H7 (cell line): ENCODE measurements around the gene FERMT2. TPM values are rescaled to one million over a fixed set of nuclear protein-coding genes. Genes with fewer than 3 reads are reported as not detected.

ENCODE experiments used
- DNase-seq: peaks from one replicate; pipeline ENCODE4 v3.0.0; 2012
- H3K27me3 ChIP-seq: 2 replicates; pipeline ENCODE4 v1.6.0; 2011; ENCODE audit warnings: mild to moderate bottlenecking, low read length; ENCODE audit not compliant: control insufficient read depth, insufficient read depth
- H3K36me3 ChIP-seq: replicated peaks from 2 replicates; pipeline ENCODE4 v1.5.1; 2011; ENCODE audit warnings: low read length; ENCODE audit not compliant: control insufficient read depth, insufficient read depth
- H3K4me3 ChIP-seq: 2 replicates; pipeline ENCODE4 v1.5.1; 2011; ENCODE audit warnings: low read depth, mild to moderate bottlenecking, control low read depth, low read length, moderate library complexity; ENCODE audit not compliant: insufficient read depth
- total RNA-seq: library from RNA; depleted of rRNA; stranded (reverse); fragments of >200 nt; shearing (Covaris generic); gene quantifications from 2 replicates; pipeline ENCODE4 v1.2.3, GENCODE V29; 2014

Gene FERMT2
- total RNA-seq, 1 experiment from 2014 or later = 150 TPM

DNA sequence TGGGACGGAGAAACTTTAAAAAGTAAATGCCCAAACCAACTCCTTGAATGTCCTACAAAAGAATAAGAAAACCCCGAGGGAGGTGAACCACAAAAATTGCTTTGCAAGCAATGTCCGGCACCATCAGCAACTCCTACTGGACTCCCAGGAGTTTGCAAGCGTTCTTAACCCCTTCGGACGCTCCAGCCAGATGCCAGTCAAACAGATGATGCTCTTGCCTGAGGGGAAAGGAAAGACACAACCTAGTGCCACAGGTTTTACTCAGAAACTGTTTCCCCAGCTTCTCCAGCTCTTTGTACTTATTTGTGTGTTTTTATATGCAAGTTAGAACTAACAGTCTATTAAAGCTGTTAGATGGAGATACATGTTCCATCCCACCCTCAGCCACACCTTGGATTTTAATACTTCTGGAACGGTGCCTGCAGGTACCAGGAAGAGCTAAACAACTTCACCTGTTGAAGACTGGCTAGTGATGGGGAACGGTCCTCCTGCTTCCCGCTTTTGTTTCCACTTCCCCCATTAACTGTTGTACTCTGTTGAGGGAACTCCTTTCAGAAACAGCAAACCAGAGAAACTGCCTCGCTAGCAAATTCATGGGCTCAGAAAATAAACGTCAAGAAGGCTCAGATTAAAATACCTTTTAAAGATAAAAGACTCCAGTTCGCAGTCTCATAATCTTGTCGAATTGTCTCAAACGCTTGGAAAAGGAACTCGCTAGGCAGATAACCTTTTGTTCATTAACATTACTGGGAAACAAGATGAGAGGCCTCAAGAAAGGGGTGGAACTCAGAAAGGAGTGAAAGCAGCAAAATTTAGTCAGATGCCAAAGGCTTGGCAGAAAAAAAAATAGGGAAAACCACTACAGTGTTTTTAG, 1.1 kb upstream of the FERMT2 start:
- Histone ChIP-seq H3K36me3 (peaks cover 3% of the 10 kb centered on the region), H3K4me3 (peak overlapping the region; percentile 81), H3K27me3 (no peaks in the 10 kb centered on the region)
- DNase-seq = peak; percentile 60

DNA sequence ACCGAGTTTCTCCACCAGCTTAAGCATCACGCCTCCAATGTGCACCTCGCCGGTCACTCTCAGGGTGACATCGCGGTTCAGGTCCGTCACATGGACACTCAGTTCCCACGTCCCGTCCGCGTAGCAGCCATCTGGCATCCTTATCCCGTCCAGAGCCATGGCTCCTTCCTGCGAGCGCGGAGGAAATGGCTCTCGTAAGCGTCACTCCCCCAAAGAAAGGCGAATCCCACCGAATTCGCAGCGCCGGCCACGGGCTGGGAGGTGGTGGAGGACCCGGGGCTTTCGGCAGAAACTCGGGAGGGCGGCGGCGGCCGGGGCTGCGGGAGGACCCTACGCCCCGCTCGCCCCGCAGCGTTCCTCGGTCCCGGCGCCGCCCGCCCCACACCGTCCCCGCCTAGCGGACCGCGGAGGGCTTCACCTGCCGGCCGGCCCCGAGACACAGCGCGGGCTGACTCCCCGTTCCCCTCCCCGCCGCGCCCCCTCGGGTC, 396 bp downstream of the FERMT2 start:
- peak; percentile 83 for DNase-seq
- Histone ChIP-seq H3K27me3 (no peaks in the 10 kb centered on the region), H3K4me3 (peak overlapping the region; percentile 96), H3K36me3 (peaks cover 3% of the 10 kb centered on the region)

- peak overlapping the region; percentile 96 for H3K4me3 ChIP-seq
- DNase-seq = peak; percentile 60
- H3K27me3 ChIP-seq = no peaks in the 10 kb centered on the region
- peaks cover 3% of the 10 kb centered on the region for H3K36me3 ChIP-seq
Observed at GRCh38 chr14:52949711-52950409, 990 bp downstream of the FERMT2 start.

DNA sequence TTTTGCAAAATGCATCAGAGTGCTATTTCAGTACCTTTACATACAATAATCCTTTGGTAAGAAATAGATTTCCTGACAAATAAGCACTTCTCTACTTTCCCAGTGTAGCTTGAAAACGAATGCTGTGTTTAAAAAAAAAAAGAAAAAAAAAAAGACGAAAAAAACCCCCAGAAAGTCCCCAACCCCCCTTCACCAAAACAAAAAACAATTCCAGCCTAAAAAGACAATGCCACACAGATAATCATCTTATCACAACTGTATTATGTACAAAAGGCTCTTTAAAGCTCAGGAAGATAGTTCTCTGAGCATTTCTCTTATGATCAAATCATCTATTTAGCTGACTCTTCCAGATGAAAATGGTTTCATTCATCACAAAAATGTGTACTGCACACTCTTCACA, 1.6 kb downstream of the FERMT2 start:
- Histone ChIP-seq H3K36me3 (peaks cover 3% of the 10 kb centered on the region), H3K27me3 (no peaks in the 10 kb centered on the region)
- no peak for DNase-seq

GRCh38 chr14:52948836-52949235, 2.0 kb downstream of the FERMT2 start:
- Histone ChIP-seq H3K36me3 (peaks cover 3% of the 10 kb centered on the region), H3K4me3 (peak overlapping the region; percentile 96), H3K27me3 (no peaks in the 10 kb centered on the region)
- DNase-seq = peak; percentile 17

More for the DNA sequence above, 1.6 kb downstream of the FERMT2 start:
- H3K4me3 ChIP-seq = peak overlapping the region; percentile 96

DNA sequence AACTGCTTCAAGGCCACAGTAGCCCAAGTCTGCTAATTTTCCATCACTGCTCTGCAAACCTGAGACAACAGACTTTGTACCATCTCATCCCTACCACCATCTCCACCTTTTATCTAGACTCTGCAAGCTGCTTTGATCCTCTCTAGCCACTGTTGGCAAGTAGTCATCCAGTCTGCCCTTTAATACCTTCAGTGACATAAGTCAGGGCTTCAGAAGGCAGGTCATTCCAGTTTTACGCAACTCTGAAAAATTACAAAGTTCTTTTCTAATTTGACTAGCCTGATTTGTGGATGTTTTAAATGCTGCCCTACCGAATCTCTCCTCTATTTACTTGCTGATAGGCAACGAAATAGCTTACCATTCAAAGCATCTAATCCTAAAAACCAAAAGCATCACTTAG, 2.8 kb downstream of the FERMT2 start:
- no peak for DNase-seq
- Histone ChIP-seq H3K36me3 (peaks cover 3% of the 10 kb centered on the region), H3K27me3 (no peaks in the 10 kb centered on the region), H3K4me3 (no peak overlapping the region)

DNA sequence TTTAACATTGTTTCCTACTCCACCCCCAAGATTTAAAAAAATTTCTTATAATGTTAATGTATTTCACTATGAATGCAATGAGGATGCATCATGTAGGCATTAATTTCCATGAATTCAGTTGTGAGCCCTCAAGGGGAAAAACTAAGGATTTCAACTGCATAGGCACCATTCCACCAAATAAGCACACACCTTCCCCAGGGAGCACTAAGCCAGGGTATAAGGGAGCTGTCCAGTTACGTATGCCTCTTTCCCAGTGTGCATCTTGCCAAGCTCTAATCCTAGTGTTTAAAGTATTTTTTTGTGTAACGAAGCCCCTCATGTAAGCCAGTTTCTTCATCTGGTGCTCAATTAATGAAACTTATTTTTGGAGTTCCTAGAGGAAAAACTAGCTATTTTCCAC, 6.6 kb downstream of the FERMT2 start:
- DNase-seq = no peak
- Histone ChIP-seq H3K4me3 (no peak overlapping the region), H3K27me3 (no peaks in the 10 kb centered on the region), H3K36me3 (peaks cover 3% of the 10 kb centered on the region)

GRCh38 chr14:52939427-52939826, 11.4 kb downstream of the FERMT2 start:
- no peak for DNase-seq
- no peaks in the 10 kb centered on the region for H3K27me3 ChIP-seq
- no peak overlapping the region for H3K4me3 ChIP-seq
- H3K36me3 ChIP-seq = no peaks in the 10 kb centered on the region

DNA sequence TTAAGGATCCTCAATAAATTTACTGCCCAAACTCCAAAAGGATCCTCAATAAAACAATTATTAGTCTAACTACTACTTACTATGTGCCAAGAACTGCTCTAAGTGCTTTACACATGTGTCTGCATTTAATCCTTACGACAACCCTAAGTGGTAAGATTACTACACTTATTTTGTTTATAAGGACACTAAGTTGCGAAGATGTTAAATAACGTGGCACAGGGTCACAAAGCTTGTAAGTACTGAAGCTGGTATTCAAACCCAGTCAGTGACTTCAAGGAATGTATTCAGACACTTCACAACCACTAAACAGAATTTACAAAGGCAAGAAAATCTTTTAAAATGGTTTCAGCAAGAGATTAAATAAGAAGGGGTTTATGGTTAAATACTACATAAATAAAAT, 13.0 kb downstream of the FERMT2 start:
- no peak overlapping the region for H3K4me3 ChIP-seq

DNA sequence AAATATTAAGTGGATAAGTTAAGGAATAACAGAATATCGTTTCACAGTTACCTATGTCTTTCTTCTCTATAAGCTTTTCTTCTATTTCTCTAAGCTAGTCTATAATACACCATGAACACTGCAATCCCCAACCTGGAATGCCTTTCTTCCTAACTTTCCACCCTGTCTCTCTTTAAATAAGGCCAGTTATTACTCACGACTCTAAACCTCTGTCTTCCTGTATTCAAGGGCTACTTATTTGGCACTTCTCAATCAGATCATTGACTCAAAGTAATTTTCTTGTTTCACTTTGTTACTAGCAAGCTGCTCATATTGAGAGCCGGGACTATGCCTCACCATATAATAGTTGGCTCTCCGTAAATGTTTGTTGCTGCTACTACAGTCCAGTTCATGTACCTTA, 13.5 kb downstream of the FERMT2 start:
- Histone ChIP-seq H3K27me3 (no peaks in the 10 kb centered on the region), H3K36me3 (no peaks in the 10 kb centered on the region), H3K4me3 (no peak overlapping the region)
- DNase-seq = no peak

More for the DNA sequence above, 13.0 kb downstream of the FERMT2 start:
- no peak for DNase-seq
- no peaks in the 10 kb centered on the region for H3K36me3 ChIP-seq
- H3K27me3 ChIP-seq = no peaks in the 10 kb centered on the region

DNA sequence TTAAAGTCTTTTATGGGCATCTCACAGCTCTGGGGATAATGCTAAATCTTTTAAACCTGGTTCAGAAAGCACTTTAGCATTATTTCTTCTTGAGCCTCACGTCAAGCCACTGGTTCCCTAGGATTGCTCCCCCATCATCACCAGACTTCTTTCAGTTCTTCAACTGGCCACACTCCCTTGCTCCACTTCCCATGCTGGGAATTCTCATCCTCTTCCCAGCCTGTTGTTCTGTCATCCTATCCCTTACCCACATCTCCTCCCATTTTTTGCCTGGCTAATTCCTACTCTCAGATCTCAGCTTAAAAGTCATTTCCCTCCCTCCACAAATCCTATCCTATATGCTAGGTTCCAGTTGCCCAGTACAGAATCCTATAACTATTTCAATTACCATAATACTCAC, 14.4 kb downstream of the FERMT2 start:
- Histone ChIP-seq H3K36me3 (no peaks in the 10 kb centered on the region), H3K27me3 (no peaks in the 10 kb centered on the region), H3K4me3 (no peak overlapping the region)
- DNase-seq = peak; percentile 13

GRCh38 chr14:52935833-52936232, 15.0 kb downstream of the FERMT2 start:
- Histone ChIP-seq H3K36me3 (no peaks in the 10 kb centered on the region), H3K27me3 (no peaks in the 10 kb centered on the region)
- DNase-seq = no peak

GRCh38 chr14:52934762-52935161, 16.1 kb downstream of the FERMT2 start:
- Histone ChIP-seq H3K4me3 (no peak overlapping the region), H3K36me3 (no peaks in the 10 kb centered on the region)

More at GRCh38 chr14:52935833-52936232, 15.0 kb downstream of the FERMT2 start:
- no peak overlapping the region for H3K4me3 ChIP-seq

GRCh38 chr14:52929192-52929807, 21.6 kb downstream of the FERMT2 start:
- H3K27me3 ChIP-seq = no peaks in the 10 kb centered on the region
- DNase-seq = no peak

More at GRCh38 chr14:52934762-52935161, 16.1 kb downstream of the FERMT2 start:
- no peaks in the 10 kb centered on the region for H3K27me3 ChIP-seq
- DNase-seq = no peak

More at GRCh38 chr14:52929192-52929807, 21.6 kb downstream of the FERMT2 start:
- Histone ChIP-seq H3K36me3 (no peaks in the 10 kb centered on the region), H3K4me3 (no peak overlapping the region)
